HuH-7 (cell line): Measurements from ENCODE around the gene ARHGAP42.
"Not testable (repeated sequence)": the region's sequence is repeated elsewhere in the genome, so short reads cannot be mapped to it uniquely, and the experiment has no call there.

Source experiments
- DNase-seq: peaks from one replicate; pipeline ENCODE4 v3.0.0; 2011; ENCODE audit warnings: low spot score

Gene ARHGAP42

DNA sequence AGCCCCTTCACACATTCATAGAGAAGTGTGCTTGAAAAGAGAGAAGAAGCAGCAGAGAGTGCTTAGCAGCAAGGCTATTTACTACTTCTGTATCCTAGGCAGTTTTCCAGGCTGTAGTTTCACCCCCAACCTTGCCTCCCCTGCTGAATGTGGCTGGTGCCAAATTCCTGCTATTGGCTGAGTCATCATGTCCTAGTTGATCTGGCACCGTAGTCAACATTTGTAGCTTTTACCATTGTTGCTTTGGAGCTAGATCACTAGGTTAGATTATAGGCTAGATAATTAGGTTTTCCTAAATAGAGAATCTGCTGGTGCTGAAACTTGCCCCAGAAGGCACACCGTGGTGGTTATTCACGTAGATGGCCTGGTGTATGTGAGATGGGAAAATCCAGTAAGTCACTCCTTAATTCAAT, 32.7 kb downstream of the ARHGAP42 start:
- DNase-seq = no peak

DNA sequence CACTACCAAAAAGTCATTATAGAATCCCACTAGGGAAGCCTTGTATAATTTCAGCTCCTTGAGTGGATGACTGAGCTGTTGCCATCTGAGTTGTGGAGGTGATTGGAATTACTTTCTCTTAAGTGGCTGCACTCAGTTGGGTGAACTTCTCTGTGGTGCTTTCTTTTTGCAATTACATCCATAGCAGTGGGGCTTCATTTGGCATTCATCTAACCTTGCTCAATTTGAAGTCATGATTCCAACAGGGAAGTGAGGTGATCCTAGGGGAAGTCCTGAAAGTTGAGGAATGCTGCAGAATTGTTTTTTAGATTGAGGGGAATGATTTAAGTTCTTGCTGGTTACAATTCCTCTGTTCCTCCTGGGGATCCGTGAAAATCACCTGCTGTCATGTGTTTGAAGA, 39.6 kb downstream of the ARHGAP42 start:
- DNase-seq = no peak

DNA sequence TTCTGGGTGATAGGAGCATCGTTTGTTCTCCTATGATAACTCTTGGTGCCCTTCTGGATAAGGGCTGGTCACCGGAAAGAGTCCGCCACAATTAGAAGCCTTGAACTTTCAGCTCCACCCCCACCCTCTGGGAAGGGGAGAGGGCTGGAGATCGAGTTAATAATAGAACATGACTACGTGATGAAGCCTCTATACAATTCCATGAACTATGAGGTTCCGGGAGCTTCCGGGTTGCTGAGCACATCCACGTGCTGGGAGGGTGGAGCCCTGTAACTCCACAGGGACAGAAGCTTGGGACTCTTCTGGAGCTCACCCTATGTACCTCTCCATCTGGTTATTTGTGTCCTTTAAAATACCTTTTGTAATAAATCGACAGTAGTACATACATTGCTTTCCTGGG, 40.3 kb downstream of the ARHGAP42 start:
- no peak for DNase-seq

DNA sequence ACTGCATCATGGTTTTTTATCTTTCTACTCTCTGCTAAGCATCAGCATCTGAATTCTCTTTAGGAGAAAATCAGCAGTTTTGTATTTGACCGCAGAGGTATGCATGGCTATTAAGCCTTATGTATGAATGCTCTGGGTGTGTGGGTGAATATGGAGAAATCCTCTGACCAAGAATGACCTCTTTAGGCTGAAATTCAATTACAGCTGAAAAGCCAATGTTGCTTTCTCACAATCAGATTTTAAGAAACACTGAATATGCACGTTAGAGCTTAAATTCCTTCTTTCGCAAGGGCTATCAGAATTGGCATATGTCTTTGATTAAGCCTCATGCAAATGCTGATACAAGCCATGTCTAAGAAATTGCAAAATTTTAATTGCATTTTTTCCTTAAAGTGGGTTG, 43.2 kb downstream of the ARHGAP42 start:
- no peak for DNase-seq

DNA sequence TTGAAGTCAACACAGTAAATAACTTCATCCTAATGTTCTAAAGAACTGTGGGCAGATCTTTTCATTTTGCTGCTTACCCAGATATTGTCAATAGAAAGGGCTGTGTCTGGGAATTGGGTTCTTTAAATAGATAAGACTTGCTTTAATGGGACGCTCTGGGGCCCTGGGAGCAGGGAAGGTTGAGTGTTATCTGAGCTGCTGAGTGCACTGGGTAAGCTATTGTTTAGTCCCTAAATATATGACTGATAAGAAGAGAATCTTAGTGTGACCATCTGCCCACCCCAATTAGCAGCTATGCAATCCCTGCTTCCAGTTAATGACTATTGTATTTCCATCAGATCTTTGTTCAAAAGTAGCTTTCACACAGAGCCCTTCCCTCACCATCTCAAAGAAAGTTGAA, 44.4 kb downstream of the ARHGAP42 start:
- DNase-seq = no peak

DNA sequence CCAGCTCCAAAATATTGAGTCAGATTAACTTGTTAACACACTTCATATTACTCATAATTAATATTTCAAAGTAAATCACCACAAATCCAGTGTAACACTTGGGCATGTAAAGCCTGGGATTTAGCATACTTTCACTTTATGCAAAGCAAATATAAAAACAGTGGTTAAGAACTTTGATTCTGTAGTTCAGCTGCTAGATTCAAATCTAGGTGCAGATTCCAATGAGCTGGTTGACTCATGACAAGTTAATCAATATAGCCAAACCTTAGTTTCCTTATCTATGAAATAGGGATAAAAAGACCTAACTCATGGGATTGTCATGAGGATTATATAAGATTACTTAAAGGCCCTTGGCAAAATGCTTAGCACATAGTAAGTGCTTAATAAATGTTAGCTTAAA, 45.9 kb downstream of the ARHGAP42 start:
- DNase-seq = no peak

DNA sequence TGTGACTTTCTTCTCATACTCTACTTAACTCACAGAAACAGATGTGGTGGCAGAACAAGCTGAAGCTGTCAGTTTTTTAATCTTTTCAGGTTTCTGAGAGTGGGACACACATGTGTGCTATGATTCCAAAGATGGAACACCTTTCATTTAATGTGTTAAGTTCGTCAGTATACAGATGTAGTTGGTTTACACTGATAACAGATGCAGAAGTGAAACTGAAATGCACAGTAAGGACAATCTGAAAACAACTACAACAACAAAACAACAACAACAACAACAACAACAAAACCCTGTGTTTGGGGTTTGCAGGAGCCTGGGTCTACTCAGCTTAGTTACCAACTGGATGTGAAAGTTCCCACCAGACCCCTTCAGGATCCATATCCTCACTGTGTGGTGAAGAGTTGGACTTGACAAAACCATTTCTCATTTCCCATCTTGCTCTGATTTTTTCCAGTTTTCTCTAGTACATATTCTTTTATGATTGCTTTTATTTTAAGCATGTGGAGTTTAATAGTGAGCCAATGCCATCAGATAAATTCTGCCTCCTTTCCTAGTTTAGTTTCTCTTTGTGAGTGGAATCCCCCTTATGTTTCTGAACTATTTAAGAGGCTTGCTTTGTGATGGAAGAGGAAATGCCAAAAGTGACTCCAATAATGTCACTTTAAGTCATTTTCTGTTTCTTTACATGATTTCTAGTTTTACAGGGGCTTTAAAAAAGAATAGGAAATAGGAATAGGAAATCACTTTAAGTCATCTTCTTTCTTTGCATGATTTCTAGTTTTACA, 47.8 kb downstream of the ARHGAP42 start:
- no peak for DNase-seq

DNA sequence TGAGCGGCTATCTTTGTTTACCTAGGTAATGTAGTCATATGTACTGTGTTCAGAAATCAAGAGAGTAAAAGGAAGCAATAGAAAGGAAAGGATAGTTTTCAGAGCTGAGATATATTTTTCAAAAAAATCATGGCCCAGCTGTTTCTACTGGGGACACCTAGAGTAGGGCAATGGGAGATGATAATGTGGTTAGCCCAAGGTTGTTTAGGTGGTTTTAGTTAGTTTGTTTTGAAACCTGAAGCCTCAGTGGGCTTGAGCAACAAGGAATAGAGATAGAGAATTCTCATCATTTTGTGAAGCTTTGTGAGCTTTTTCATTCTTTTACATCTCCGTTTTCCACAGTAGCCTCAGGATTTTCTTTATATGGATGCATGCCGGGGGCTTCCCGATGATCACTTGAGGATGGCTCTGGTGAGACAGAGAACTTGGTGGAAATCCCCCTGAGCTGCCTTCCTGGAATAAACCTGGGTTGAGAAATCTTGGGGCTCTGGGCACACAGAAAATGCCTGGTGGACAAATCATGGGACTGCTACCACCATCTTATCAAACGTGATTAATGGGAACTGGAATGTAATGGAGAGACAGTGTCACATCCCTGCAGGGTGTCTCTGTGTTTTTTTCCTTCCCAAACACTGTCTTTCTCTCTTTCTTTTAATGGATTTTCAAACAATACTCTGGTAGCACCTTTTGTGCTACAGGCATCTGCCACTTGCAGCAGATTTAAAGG, 49.0 kb downstream of the ARHGAP42 start:
- DNase-seq = no peak

DNA sequence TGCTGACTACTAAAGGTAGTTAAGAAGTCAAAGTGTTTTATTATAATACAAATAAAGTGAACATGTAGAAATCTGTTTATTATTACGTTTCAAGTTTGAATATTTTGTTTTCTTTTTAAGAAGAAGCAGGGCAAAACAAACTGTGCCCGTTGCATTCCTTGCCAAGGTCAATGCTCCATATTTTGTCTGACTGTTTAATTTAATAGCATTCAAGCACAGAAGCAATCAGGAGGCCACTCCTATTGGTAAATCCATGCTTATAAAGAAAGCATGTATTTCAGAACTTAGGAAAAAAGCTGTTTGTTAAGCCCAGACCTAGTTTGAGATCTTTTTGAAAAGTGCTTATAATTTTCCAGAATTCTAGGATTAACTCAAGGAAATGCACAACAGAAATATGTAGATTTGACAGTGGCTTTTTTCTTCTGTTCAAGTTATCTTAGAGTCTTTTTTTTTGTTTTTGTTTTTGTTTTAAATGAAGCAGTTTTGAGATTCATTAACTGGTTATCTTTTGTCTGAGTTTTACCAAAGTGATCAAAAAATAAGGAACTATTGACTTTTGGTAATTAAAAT, 51.7 kb downstream of the ARHGAP42 start:
- DNase-seq = no peak

DNA sequence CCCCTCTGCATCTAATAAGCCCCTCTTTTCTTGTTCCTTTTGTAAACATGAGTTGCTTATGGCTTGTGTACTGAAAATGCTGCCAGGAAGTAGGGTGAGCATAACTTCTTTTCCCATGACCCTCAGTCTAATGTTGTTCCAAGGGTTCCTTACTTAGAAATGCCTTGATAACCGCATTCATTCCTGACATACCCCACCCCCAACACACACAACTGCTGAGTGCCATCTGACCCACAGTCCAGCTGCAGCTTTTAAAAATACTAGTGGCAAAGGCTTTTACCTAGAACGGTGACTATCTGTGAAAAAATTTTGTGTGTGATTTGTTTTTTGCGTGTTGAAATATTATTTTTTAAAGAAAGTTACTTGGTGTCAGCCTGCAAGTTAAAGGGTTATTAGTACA, 52.6 kb downstream of the ARHGAP42 start:
- DNase-seq = no peak

DNA sequence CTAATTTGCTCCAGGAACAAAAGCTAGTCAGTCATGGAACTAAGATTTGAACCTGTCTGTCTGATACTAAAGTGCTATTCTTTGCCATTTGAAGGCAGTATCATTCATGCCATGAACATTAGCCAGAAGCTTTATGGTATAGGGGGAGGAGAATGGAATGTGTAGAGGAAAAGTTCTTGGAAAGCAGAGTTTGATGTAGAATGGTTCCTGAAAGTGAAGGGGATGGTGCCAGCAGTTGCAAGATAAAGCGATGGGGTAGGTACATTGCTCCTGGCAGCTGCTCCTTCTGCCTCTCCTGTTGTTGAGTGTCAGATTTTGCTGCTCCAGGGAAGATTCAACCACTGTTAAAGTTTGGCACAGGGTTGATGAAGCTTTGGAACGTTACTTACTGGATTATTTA, 53.4 kb downstream of the ARHGAP42 start:
- DNase-seq = no peak

DNA sequence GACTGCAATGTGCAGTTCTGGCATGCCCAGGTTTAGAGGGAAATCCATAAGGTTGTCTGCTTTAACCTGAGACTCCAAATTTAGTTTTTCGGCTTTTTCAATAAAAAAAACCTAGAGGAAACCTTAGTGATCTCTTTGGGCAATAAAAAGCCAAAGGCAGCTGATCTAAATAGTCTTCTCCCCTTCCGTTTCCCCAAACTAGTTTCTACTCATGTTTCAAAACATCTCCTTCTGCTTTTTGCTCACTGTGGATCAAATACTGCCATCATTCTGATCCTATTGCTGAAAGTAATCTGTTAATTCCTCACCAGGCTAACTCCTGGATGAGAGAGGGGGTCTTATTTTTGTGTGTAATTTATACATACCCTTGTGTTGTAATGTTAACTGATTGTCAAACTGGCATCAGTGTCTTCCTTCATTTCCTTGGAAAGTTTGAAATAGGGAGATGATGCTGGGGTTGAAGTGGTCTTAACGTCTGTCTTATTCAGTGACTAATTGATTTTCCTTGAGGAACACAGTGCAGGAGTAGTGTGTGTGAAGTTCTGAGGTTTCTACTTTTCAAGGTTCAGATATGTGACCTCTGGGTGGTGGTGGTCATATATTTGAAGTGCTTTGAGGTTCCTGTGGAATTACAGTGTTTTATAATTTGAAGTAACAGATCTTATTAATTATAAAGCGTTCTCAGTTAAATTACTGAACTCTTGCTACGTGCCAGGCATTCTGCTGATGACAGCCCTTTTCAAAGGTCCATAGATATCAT, 55.0 kb downstream of the ARHGAP42 start:
- no peak for DNase-seq

DNA sequence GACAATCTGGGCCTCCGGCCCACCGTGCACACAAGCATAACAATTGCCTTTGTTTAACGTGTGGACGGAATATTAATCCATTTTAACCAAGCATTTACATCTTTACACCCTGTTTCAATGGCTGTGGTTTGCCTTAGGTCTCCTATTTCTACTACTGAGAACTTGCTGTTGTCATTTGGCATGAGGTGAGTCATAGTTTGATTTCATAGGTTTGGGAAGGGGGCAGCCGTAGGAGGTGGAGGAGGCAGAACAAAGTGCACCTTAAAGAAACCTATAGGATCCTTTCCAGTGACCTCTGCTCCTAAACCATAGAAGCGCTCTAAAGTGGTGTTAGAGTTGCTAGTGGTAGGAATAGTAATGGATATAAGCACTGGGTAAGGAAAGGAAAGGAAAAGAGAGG, 59.4 kb downstream of the ARHGAP42 start:
- DNase-seq = no peak

DNA sequence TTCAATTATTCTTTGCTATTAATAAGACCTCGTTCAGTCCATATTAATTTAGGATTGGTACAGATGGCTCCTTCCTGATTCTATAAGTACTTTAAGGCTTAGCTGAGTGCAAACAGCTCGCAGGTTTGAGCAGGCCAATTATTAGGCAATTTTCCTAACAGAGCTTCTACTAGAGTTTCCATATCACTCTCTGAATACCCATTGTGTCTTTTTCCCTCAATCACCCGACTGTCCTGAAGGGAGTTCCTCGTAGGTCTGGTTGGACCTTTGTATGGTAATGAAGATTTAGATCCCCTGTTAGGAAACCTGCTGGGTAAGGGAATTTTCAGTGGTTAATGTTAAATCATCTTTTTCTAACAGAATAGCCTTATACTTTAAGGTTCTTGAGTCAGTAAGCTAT, 61.1 kb downstream of the ARHGAP42 start:
- no peak for DNase-seq

DNA sequence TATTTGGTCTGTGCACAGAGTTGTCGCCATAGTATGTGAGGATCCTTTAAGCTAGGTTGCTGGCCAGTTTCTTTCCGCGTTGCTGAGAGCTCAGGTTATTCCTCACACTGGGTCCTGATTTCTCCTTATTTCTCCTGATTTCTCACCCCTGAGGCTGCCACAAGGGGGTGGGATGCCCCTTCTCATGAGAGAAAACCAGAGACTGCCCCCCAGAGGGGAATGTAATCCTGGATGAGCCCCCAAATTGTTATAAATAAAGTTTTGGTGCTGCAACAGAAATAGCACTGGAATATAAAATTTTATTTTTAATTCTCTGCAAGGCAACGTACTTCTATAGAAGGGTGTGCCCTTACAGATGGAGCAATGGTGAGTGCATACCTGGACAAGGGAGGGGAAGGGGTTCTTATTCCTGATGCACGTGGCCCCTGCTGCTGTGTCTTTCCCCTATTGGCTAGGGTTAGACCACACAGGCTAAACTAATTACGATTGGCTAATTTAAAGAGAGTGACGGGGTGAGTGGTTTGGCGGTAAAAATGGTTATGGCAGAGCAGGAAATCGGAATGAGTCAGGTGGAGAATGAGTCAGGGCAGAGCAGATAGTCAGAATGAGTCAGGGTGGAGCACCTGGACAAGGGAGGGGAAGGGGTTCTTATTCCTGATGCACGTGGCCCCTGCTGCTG, 62.9 kb downstream of the ARHGAP42 start:
- DNase-seq = not testable (repeated sequence)

DNA sequence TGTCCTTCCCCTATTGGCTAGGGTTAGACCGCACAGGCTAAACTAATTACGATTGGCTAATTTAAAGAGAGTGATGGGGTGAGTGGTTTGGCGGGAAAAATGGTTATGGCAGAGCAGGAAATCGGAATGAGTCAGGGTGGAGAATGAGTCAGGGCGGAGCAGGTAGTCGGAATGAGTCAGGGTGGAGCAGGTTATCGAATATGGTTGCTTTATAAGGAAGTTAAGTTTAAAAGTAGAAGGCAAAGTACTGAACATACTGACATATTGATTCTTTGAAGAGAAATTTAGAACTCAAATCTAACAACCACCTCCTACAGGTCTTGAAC, 63.4 kb downstream of the ARHGAP42 start:
- not testable (repeated sequence) for DNase-seq

DNA sequence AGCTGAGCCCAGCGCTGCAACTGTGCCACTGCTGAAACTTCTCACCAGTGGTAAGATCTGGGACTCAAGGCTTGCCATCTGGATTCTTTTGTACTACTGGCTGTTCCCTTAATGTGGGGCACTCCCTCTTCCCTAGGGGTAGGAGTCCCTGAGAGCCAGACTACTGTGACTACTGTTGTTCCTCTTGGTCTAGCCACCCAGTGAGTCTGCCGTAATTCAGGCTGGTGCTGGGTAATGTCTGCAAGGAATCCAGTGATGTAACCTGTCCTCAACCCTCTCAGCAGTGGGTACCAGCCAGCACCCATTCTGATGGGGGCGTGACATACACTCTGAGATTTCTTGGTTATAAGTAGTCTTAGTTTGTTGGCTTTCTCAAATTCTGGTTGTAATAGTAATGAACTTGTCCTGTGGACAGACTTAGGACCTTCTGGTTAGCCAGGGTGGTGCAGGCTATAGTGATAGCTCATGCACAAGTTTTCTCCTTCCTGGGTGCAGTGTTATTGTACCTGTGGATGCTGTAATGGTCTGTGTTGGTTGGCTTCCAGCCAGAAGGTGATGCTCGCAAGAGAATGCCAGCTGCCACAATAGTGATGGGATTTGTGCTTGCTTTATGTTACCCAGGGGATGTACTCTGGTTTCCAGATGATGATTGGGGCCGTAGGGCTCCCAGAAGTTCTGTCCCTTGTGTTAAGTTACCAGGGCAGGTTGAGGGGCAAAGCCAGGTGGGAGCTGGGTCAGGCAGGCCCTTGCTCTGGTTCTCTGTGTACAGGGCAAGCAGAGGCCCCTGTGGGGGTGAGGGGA, 65.5 kb downstream of the ARHGAP42 start:
- no peak for DNase-seq

DNA sequence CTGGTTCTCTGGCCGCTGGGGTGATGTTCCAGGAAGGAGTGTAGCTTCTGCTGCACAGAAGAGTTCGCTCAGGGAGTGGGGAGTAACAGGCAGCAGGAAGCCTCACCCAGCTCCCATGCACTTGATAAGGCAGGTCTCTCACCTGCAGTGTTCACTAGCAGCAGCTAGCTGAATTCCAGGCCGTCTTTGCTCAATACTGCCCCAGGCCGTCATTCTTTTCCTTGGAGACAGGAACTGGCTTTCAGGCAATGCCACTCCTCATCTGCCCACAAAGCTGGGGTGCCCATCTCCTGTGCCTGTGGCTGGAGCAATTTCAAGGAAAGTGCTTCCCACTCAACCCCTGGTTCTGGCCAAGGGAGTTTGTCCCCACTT, 66.1 kb downstream of the ARHGAP42 start:
- no peak for DNase-seq

DNA sequence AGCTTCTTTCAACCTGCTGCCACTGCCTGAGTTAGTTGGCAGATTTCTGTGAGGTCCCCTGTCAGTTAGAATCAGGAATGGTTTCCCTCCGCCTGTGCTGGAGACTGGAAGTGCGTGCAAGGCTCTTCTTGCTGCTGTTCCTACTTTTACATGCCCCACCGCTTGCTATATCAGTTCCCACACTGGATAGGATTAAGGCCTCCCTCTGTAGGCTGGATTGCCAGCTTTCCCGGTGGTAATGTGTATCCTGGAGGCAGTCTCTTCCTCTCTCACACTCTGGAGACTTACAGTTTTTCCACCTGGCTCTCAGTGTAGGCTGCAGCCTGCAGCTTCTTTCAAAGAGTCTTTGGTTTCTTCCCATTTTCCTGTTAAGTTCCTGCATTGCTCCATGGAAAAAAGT, 66.5 kb downstream of the ARHGAP42 start:
- no peak for DNase-seq

DNA sequence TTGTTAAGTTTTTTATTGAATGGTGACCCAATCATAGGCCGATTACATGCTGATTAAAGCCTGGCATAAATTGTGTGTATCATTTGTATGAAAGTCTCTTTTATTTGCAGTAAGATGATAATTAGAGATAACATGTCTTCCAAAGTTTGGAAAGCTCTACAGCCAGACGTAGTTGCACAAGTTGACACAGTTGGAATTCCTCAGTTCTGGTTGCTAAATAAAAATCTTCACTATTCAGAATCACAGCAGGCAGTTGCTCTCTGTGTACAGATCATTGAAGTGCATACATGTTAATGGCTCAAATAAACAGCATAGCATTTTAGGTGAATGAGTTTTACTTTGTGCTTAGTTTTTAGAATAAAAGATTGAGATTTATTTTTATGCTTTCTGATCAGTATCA, 69.5 kb downstream of the ARHGAP42 start:
- no peak for DNase-seq

DNA sequence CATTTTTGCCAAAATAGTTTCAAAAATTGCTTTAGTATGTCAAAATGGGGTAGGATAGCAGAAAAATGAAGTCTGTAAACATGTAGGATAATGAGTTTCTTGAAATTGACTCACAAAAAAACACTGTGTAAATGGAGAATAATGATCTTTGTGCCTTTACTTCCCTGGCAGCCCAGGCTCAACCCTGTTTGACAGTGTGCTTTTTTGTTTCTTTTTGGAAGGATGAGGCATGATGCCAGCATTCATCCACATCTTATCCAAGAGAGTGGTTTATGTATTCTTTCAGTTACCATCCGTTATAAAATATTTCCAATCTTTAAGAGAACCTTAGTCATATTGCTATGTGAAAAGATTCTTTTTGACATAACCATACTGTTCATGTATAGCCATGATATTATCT, 70.6 kb downstream of the ARHGAP42 start:
- DNase-seq = no peak
